ENCODE data around the gene MAD1L1.

- TF ChIP-seq CTCF (IDR thresholded peaks at IDR 0.05) (no peak), EP300 (IDR thresholded peaks at IDR 0.05) (no peak), POLR2AphosphoS5 (IDR thresholded peaks at IDR 0.05) (no peak), POLR2A (IDR thresholded peaks at IDR 0.05) (no peak)
These were observed 313.0 kb downstream of the MAD1L1 start for GRCh38 chr7:1919539-1920265.
